NCI-H1092 (cell line): Measurements from ENCODE around the gene NELL1.

Experiments
- DNase-seq: peaks from one replicate; lab custom pipeline; 2025; lab: John Stamatoyannopoulos, UW

Gene NELL1

GRCh38 chr11:21564833-21565682, 895.7 kb downstream of the NELL1 start:
- no peak for DNase-seq

- no peak for DNase-seq
Observed at GRCh38 chr11:21566521-21567117, 897.2 kb downstream of the NELL1 start.

GRCh38 chr11:21567645-21568290, 898.4 kb downstream of the NELL1 start:
- no peak for DNase-seq

GRCh38 chr11:21572210-21572609, 902.8 kb downstream of the NELL1 start:
- no peak for DNase-seq

GRCh38 chr11:21582791-21583190, 913.4 kb downstream of the NELL1 start:
- DNase-seq, result no peak

GRCh38 chr11:21588754-21589153, 919.4 kb downstream of the NELL1 start:
- DNase-seq, result no peak

- no peak for DNase-seq
Observed at GRCh38 chr11:21602699-21603098, 933.3 kb downstream of the NELL1 start.

GRCh38 chr11:21603886-21604285, 934.5 kb downstream of the NELL1 start:
- DNase-seq, result no peak

- DNase-seq, result no peak
Observed at GRCh38 chr11:21604564-21604963, 935.2 kb downstream of the NELL1 start.

GRCh38 chr11:21612326-21612725, 942.9 kb downstream of the NELL1 start:
- no peak for DNase-seq

GRCh38 chr11:21614961-21615360, 945.6 kb downstream of the NELL1 start:
- no peak for DNase-seq

- DNase-seq, result no peak
Observed at GRCh38 chr11:21615955-21616371, 946.6 kb downstream of the NELL1 start.

- no peak for DNase-seq
Observed at GRCh38 chr11:21622566-21622965, 953.2 kb downstream of the NELL1 start.

GRCh38 chr11:21622995-21623394, 953.6 kb downstream of the NELL1 start:
- no peak for DNase-seq
